ENCODE data around the gene CLEC1A.
"Not testable (repeated sequence)": the region's sequence is repeated elsewhere in the genome, so short reads cannot be mapped to it uniquely, and the experiment has no call there.

Gene CLEC1A

DNA sequence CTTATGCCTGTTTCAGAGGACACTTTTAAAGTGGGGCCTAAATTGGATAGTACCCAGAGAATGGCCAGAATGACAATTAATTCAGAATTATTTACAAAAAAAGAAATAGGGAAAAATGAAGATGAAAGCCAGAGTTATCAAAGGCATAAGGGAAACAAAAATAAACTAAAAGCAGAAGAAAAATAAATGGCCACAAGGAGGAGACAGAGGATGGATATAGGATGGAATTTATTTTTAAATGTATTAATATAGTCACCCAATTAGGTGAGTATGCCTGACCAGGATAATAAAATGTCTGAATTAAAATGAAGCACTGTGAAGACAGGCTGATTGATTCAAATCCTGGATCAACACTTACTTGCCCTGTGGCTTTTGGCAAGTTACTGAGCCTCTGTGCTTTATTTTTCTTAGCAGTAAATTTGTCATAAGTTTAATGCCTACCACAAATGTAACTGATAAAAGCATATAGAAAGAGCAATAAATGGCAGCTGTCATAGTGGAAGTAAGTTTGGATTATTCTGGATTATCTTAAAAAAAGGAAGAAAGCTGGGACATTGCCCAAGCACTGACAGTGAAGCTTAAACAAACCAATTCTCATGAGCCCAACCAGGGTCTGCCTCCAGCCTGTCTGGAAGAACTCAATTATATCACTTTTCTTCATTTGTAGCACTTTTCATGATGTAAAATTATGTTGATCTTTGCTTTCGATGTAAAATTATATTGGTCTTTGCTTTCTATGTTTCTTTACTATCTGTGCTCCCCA, 64.8 kb downstream of the CLEC1A start:
- DNase-seq: no peak

DNA sequence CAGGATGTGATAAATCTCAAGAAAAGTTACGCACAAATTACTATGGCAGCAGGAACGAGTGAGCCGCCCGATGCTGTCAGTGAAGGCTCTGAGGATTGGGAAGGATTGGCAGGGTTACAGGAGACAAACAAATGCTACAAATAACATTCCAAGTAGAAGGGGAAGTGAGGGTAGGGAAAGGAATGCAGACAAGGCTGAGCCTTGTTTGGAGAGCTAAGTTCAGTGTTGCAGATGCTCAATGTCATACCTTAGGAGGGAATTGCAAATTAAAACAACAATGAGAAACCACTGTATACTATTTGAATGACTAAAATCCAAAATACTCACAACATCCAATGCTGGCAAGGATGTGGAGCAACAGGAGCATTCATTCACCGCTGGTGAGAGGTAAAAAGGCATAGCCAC, 67.0 kb downstream of the CLEC1A start:
- DNase-seq: no peak

DNA sequence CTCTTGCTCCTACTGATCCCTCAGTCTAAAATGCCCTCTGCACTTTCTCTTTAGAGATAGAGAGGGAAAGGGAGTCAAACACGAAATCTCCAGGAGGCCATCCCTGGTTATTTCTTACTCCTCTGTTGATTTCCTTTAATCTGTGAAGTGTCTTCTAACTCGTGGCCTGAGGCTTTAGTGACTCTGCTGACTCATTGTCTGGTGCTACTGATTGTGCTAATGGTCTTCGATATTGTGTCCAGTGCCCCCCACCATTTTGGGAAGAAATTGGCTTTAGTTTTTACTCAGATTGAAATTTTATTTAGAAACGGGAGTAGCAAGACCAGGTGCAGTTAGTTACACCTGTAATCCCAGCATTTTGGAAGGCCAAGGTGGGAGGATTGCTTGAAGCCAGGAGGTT, 67.5 kb downstream of the CLEC1A start:
- DNase-seq: no peak

DNA sequence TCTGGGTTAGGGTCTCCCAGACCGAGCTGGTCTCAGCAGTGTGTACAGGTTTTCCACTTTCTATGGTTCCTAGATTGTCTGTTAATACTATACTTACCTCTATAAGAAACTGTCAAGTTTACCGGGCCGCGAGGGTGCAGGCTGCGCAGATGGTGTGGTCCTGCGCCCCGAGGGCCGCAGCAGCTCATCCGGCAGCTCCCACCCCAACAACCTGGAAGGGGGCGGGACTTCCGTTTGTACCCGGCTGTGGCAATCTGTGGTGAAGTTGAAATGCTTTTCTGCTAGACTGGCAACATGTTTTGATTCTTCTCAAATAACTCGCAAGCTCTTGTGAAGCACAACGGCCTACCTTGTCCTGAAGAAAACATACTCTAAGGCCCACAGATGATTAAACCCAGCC, 68.3 kb downstream of the CLEC1A start, which contains the start of gene CLEC9A:
CLEC9A (plus strand) TSS at position 237 of the 400 bp plus-strand sequence. CDS start 22,006 bp downstream, outside the sequence.
- no peak for DNase-seq

DNA sequence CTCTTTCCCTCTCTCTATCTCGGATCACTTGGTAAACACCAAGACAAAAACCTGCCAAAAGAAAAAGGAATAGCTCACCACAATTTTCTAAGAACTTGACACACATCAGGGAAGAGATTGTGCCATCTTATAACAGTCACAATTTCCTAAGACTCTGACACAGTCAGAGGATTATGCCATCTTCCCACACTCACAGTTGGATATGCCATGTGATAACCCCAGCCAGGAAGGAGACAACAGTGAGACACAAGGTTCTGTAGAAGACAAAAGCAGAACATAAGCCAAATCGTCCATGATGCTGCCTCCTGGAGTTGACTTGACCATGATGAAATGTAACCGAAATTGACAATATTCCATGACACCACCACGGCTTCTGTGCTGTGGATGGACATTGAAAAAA, 71.1 kb downstream of the CLEC1A start:
- DNase-seq: no peak

DNA sequence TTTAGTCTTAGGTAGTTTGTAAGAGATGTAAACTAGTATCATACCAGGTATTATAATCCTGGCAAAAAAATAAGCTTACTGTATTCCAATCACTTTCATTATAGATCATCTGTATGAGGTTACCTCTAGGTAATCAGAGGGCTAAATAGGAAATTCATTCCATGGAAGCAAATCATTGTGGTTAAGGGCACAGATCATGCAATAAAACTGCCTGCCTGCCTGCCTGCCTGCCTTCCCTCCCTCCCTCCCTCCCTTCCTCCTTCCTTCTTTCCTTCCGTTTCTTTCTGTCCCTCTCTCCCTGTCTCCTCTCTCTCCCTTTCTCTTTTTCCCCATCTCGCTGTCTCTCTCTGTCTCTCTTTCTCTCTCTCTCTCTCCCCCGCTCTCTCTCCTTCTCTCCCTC, 71.5 kb downstream of the CLEC1A start:
- no peak for DNase-seq

DNA sequence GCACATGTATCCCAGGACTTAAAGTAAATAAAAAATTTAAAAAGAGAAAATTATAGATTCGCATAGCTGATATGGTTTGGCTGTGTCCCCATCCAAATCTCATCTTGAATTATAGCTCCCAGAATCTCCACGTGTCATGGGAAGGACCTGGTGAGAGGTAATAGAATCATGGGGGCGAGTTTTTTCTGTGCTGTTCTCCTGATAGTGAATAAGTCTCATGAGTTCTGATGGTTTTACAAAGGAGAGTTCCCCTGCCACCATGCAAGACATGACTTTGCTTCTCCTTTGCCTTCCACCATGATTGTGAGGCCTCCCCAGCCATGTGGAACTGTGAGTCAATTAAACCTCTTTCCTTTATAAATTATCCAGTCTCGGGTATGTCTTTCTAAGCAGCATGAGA, 72.1 kb downstream of the CLEC1A start:
- not testable (repeated sequence) for DNase-seq

DNA sequence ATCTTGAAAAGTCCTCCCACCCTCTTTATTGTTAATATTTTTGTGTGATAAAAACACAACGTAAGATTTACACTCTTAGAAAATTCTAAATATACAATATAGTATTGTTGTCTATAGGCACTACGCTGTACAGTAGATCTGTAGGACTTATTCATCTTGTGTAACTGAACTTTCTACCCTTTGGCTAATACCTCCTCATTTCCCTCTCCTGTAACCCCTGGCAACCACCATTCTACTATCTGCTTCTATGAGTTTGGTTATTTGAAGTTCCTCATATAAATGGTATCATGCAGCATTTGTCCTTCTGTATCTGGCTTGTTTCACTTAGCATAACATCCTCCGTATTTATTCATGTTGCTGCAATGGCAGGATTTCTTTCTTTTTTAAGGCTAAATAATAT, 73.5 kb downstream of the CLEC1A start:
- no peak for DNase-seq

DNA sequence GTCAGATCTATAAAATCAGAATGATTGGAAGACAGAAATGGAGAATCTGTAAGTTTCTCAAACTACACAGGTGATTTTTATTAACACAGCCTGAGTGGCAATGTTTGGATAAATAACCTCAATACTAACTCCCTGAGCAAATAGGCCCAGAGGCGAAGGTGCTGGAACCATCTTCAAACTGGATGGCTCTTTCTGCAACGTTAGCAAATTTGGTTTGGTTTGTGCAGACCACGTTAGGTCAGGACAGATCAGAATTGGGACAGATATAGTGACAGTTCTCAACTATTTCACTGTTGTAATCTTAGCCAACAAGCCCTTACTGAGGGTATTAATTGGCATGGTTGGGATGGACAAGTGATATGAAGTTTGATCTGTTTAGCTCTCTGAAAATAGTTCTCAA, 77.4 kb downstream of the CLEC1A start:
- DNase-seq: no peak

Data from stimulated activated CD4-positive, alpha-beta T cell treated with anti-CD3 and anti-CD28 coated beads, Interleukin-4, amount 100 ng/mL, for 24 hours (primary cell).